Activated CD8-positive, alpha-beta memory T cell treated with anti-CD3 and anti-CD28 coated beads, Interleukin-2, amount 50 U/mL, for 4 hours (primary cell): ENCODE measurements around the gene AKR1B15.

ENCODE experiments used
- DNase-seq: peaks from one replicate; pipeline ENCODE4 v3.0.0-alpha.2; 2020

Gene AKR1B15

DNA sequence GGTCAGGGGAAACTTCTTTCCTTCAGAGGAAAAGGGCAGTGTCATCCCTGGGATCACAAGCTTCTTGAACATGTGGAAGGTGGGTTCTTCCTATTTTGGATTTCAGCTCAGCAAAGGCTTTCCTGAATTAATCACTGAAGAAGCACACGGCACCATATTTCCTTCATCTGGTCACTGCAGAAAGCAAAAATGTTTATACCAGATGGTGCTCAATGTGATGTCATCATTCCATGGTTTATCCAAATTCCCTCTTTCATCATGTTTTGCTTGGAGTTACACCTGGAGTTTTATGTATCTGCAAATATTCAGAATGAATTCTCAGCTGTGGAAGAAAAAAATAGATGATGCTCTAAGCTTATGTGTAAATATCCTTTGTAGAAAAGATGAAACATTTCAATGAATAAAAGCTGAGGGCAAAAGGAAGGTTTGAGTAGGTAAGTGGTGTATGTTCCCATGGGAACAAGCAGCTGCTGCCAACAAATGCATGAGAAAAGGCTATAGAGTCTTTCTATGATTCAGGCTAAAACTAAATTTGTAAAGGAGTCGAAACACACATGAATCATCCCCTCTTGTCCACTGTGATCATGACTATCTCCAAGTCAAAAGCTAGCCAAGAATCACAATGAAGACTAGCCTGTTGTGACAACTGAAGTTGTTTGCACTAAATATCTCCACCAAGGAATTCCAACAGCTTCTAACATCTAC lies 70.9 kb downstream of the AKR1B15 start:
- no peak for DNase-seq

DNA sequence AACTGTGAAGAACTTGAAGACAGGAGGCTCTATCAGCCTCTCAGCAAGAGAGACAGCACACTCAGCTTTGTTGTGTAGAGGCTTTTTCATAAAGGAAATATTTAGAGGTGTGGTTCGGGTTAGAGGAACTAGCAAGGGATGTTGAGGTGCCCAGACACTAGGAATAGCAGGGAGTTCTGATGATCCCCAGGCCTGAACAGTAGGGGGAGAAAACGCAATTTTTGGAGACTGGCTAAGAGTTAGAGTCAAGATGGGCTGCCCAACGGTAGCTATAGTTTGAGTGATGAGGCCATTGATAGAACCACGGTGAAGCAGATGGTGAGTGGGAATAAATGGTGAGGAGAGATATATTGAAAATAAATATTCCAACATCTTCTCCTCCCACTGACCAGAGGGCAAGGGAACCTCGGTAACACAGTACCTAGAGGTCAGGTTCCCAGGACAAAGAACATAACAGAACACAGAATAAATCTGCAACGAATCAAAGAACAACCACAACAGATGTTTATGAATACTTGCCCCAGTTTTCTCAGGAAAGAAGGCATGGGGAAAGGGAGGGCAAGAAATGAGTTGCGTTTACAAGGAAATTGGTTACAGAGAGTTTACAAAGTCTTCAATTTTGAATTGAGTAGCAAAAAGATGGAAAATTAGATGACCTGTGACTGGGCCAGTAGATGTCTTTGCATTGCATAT lies 73.5 kb downstream of the AKR1B15 start:
- no peak for DNase-seq

DNA sequence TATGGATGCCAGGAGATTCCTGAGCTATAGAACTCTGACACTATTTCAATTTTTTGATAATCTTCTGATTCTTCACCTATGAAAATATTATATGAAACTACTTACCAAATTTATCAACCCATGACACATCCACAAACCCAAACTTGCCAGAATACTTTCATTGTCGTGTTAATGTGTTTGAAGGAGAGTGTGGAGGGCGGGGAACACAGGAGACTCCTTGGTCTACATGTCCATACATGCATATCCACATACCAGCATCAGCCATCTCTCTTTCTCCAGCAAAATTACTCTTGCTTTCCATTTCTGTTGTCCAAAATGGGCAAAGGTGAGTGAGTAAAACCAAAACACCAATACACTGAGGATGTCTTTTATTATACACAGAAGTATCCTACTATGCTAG lies 74.3 kb downstream of the AKR1B15 start:
- no peak for DNase-seq

DNA sequence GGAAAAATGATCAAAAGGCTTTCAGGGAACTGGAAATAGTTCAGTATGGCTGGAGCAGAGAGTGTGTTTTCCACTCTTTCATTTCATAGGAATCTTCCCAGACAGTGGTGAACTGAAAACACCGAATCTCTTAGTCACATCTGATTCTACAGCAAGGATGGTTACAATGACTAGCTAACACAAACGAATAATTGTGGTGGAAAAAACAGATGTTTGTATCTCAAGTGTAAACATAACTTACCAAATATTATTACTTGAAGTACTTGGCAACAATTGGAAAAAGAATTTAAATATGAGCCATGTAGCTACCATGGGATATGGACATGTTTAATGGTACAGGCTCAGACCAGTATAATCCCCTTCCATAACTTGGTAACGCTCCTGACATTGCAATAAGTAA lies 76.6 kb downstream of the AKR1B15 start:
- DNase-seq, result no peak

DNA sequence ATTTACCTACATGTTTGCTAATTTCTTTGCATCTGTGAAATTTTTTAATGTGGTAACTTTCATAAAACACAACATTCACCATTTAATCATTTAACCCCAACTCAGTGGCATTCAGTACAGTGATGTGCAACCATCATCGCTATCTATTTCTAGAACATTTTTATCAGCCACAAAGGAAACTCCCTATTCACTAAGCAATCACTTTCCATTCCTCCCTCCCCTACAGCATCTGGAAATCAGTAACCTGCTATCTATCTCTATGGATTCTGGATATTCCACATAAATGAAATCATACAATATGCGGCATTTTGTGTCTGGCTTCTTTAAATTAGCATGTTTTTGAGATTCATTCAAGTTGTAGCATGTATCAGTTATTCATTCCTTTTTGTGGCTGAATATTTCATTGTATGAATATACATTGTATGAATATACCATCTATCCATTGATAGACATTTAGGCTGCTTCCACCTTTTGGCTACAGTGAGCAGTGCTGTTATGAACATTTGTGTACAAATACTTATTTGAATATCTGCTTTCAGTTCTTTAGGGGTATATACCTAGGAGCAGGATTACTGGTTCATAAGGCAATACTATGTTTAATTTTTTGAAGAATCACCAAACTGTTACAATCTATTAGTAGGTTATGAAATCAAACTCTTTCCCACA lies 78.3 kb downstream of the AKR1B15 start:
- DNase-seq, result no peak

DNA sequence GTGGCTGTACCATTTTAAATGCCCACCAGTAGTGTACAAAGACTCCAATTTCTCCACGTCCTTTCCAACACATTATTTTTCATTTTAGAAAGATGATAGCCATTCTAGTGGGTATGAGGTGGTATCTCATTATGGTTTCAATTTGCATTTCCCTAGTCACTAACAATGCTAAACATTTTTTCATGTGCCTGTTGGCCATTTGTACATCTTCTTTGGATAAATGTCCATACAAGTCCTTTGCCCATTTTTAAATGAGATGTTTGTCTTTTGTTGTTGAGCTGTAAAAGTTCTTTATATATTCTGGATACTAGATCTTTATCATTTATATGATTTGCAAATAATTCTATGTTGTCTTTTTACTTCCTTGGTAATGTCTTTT lies 78.9 kb downstream of the AKR1B15 start:
- DNase-seq, result no peak

DNA sequence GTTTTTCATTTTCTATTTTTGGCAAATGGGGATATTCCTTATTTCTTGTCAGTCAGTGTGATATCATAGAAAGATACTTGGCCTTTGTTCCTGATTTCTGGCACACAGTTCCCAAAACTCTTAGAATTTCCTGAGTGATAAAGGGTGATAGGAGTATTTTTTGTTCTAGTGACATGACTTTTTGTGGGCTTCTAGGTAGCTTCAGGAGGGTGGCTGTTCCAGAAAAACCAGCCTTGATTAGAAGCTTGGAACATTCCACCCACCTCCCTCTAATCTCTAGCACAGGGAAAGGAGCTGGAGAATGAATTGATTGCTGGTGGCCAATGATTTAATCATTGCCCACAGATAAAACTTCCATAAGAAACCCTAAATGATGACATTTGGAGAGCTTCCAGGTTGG lies 80.5 kb downstream of the AKR1B15 start:
- no peak for DNase-seq
